HepG2 (cell line): ENCODE measurements around the gene EIF2S2. TPM values are rescaled to one million over a fixed set of nuclear protein-coding genes. Genes with fewer than 3 reads are reported as not detected.

ENCODE experiments used
- CBX1 ChIP-seq: IDR thresholded peaks from one replicate; pipeline ENCODE4 v1.6.1; 2016; ENCODE audit warnings: antibody characterized with exemption, low read depth
- FOSL1 ChIP-seq: sonication (generic); formaldehyde crosslinking; IDR thresholded peaks from 2 replicates; pipeline ENCODE4 v1.9.0; 2021; ENCODE audit warnings: missing genetic modification reagents, borderline replicate concordance
- HIVEP1 ChIP-seq: sonication (generic); formaldehyde crosslinking; IDR thresholded peaks from 2 replicates; pipeline ENCODE4 v1.4.0; 2020; ENCODE audit warnings: mild to moderate bottlenecking, missing genetic modification reagents
- HNRNPH1 ChIP-seq: fragments of 200-400 bp; formaldehyde crosslinking; optimal IDR thresholded peaks from 2 replicates; pipeline ENCODE3; 2017; ENCODE audit warnings: mild to moderate bottlenecking, low read depth, low read length
- HOXD1 ChIP-seq: sonication (generic); formaldehyde crosslinking; IDR thresholded peaks from 2 replicates; pipeline ENCODE4 v1.5.0; 2020; ENCODE audit warnings: missing genetic modification reagents
- ISX ChIP-seq: sonication (generic); formaldehyde crosslinking; conservative IDR thresholded peaks from 2 replicates; pipeline ENCODE4 v1.5.0; 2020; ENCODE audit warnings: missing genetic modification reagents
- MED13 ChIP-seq: sonication (generic); formaldehyde crosslinking; IDR thresholded peaks from 2 replicates; pipeline ENCODE4 v1.5.0; 2020; ENCODE audit warnings: missing genetic modification reagents
- MTA3 ChIP-seq: sonication (generic); formaldehyde crosslinking; IDR thresholded peaks from 2 replicates; pipeline ENCODE4 v1.4.0; 2020; ENCODE audit warnings: missing genetic modification reagents
- RARA ChIP-seq: IDR thresholded peaks from 2 replicates; pipeline ENCODE4 v1.6.1; 2016; ENCODE audit warnings: missing genetic modification reagents, missing compliant biosample characterization
- SCMH1 ChIP-seq: sonication (generic); formaldehyde crosslinking; IDR thresholded peaks from 2 replicates; pipeline ENCODE4 v1.9.0; 2021; ENCODE audit warnings: missing genetic modification reagents, mild to moderate bottlenecking, borderline replicate concordance
- SIN3B ChIP-seq: fragments of 150-350 bp; IDR thresholded peaks from 2 replicates; pipeline ENCODE4 v1.6.1; 2014; ENCODE audit warnings: low read length
- SMAD3 ChIP-seq: sonication (generic); formaldehyde crosslinking; IDR thresholded peaks from 2 replicates; pipeline ENCODE4 v1.4.0; 2020; ENCODE audit warnings: missing genetic modification reagents
- SMAD9 ChIP-seq: sonication (generic); formaldehyde crosslinking; IDR thresholded peaks from 2 replicates; pipeline ENCODE4 v1.5.1; 2020; ENCODE audit warnings: mild to moderate bottlenecking, missing genetic modification reagents
- SP5 ChIP-seq: IDR thresholded peaks from 2 replicates; pipeline ENCODE4 v1.6.1; 2016; ENCODE audit warnings: low read depth, borderline replicate concordance
- TCF12 ChIP-seq, 2 experiments: fragments of 450-650 bp in 1 of 2; sonication (generic) in 1 of 2; formaldehyde crosslinking in 1 of 2; IDR thresholded peaks; 2 replicates each; pipeline versions ENCODE4 v1.6.1 to v1.8.0; 2017 to 2022; ENCODE audit warnings: antibody characterized with exemption in 1 of 2, mild to moderate bottlenecking in 1 of 2, missing genetic modification reagents in 1 of 2, moderate library complexity in 1 of 2
- TOPORS ChIP-seq: sonication (generic); formaldehyde crosslinking; IDR thresholded peaks from 2 replicates; pipeline ENCODE4 v1.8.0; 2023; ENCODE audit warnings: mild to moderate bottlenecking, missing genetic modification reagents
- ZFP1 ChIP-seq: IDR thresholded peaks from 2 replicates; pipeline ENCODE4 v1.6.1; 2016
- ZFY ChIP-seq: sonication (generic); formaldehyde crosslinking; IDR thresholded peaks from 2 replicates; pipeline ENCODE4 v1.4.0; 2020; ENCODE audit warnings: missing genetic modification reagents
- ZIK1 ChIP-seq: sonication (generic); formaldehyde crosslinking; IDR thresholded peaks from 2 replicates; pipeline ENCODE4 v1.5.0; 2020; ENCODE audit warnings: mild to moderate bottlenecking, low read depth, missing genetic modification reagents, borderline replicate concordance
- ZNF253 ChIP-seq: sonication (generic); formaldehyde crosslinking; IDR thresholded peaks from 2 replicates; pipeline ENCODE4 v1.8.0; 2022; ENCODE audit warnings: mild to moderate bottlenecking, missing genetic modification reagents, borderline replicate concordance
- ZNF275 ChIP-seq: sonication (generic); formaldehyde crosslinking; IDR thresholded peaks from 2 replicates; pipeline ENCODE4 v1.8.0; 2022; ENCODE audit warnings: missing genetic modification reagents, mild to moderate bottlenecking, inconsistent platforms, borderline replicate concordance
- ZNF44 ChIP-seq: sonication (generic); formaldehyde crosslinking; IDR thresholded peaks from 2 replicates; pipeline ENCODE4 v1.5.1; 2020; ENCODE audit warnings: mild to moderate bottlenecking, missing genetic modification reagents
- ZNF7 ChIP-seq: IDR thresholded peaks from 2 replicates; pipeline ENCODE4 v1.6.1; 2016; ENCODE audit warnings: missing biosample characterization, missing genetic modification reagents
- ZNF709 ChIP-seq: sonication (generic); formaldehyde crosslinking; IDR thresholded peaks from 2 replicates; pipeline ENCODE4 v1.5.0; 2020; ENCODE audit warnings: mild to moderate bottlenecking, missing genetic modification reagents
- ZNF749 ChIP-seq: sonication (generic); formaldehyde crosslinking; IDR thresholded peaks from 2 replicates; pipeline ENCODE4 v1.8.0; 2022; ENCODE audit warnings: mild to moderate bottlenecking, missing genetic modification reagents, moderate library complexity, borderline replicate concordance
- ZSCAN29 ChIP-seq: sonication (generic); formaldehyde crosslinking; conservative IDR thresholded peaks from 2 replicates; pipeline ENCODE4 v1.4.0; 2020; ENCODE audit warnings: mild to moderate bottlenecking, missing genetic modification reagents
- polyA plus RNA-seq, 8 experiments: library from polyadenylated mRNA; depleted of rRNA in 3 of 8; stranded (reverse) in 7 of 8; unstranded in 1 of 8; fragments of >200 nt; fragmentation: Illumina TruSeq in 4 of 8; extraction: Trizol in 4 of 8; gene quantifications; 2 replicates each; pipeline versions ENCODE4 v1.2.1 to v1.2.3, GENCODE V29; 2011 to 2016; ENCODE audit warnings: low read depth in 4 of 8, missing spikeins in 1 of 8, mixed read lengths in 1 of 8; ENCODE audit not compliant: insufficient read depth in 1 of 8
- total RNA-seq, 5 experiments: library from RNA; depleted of rRNA; stranded (reverse); fragments of >200 nt; fragmentation: Illumina TruSeq; extraction: Trizol; gene quantifications; 2 replicates each; pipeline ENCODE4 v1.2.3, GENCODE V29; 2016; ENCODE audit warnings: low read depth in 1 of 5
- TF ChIP-seq, protein P1 (sequence below): IDR thresholded peaks from 2 replicates; pipeline ENCODE4 v1.6.1; 2016; ENCODE audit warnings: low read depth, borderline replicate concordance
- TF ChIP-seq, protein P2 (sequence below): sonication (generic); formaldehyde crosslinking; IDR thresholded peaks from 2 replicates; pipeline ENCODE4 v1.4.0; 2020; ENCODE audit warnings: mild to moderate bottlenecking, missing genetic modification reagents

Gene EIF2S2
- total and polyA plus RNA-seq, 2 of the 13 experiments (the other 11 are each of a cell fraction or from before 2014, with no cell fraction given), result 126 to 213 TPM

- TF ChIP-seq HOXD1, result peak; percentile 94; the same call in 1 of the 2 replicates
- peak; percentile 86 for TF ChIP-seq ZNF749 (CRISPR knock-in tag)
- peak; percentile 92 for TF ChIP-seq CBX1
- TF ChIP-seq ZNF275 (CRISPR knock-in tag), result peak; percentile 77
- peak; percentile 56; the same call in 1 of the 2 replicates for TF ChIP-seq SIN3B
- peak; percentile 94 for TF ChIP-seq SMAD3 (CRISPR knock-in tag)
- no peak; the same call in 1 of the 2 replicates for TF ChIP-seq HIVEP1
- TF ChIP-seq TOPORS (CRISPR knock-in tag), result peak; percentile 92
- peak; percentile 90 for TF ChIP-seq HNRNPH1
- no peak for TF ChIP-seq TCF12 (IDR thresholded peaks at IDR 0.05)
- TF ChIP-seq TCF12 (CRISPR knock-in tag; IDR thresholded peaks at IDR 0.05), result peak; percentile 82
- TF ChIP-seq FOSL1, result no peak
- TF ChIP-seq RARA (CRISPR knock-in tag), result peak; percentile 54
- TF ChIP-seq SP5, result peak; percentile 9; the same call in 1 of the 2 replicates
- TF ChIP-seq ZNF44 (CRISPR knock-in tag), result peak; percentile 59; the same call in 1 of the 2 replicates
- peak; percentile 95; the same call in 1 of the 2 replicates for TF ChIP-seq ISX (CRISPR knock-in tag)
- TF ChIP-seq MED13 (CRISPR knock-in tag), result peak; percentile 92; the same call in 1 of the 2 replicates
- peak; percentile 100 for TF ChIP-seq ZFY
- TF ChIP-seq SMAD9 (CRISPR knock-in tag), result no peak
- peak; percentile 63 for TF ChIP-seq ZNF7 (CRISPR knock-in tag)
- peak; percentile 26; the same call in 1 of the 2 replicates for TF ChIP-seq ZFP1
- peak; percentile 93 for TF ChIP-seq ZSCAN29
- no peak for TF ChIP-seq SCMH1 (CRISPR knock-in tag)
- TF ChIP-seq MTA3, result 0 out of 2 replicates have a peak, but pooled peaks have one; percentile 23
- TF ChIP-seq ZNF709 (CRISPR knock-in tag), result peak; percentile 88
- peak; percentile 99 for TF ChIP-seq ZIK1 (CRISPR knock-in tag)
- TF ChIP-seq, protein P1, sequence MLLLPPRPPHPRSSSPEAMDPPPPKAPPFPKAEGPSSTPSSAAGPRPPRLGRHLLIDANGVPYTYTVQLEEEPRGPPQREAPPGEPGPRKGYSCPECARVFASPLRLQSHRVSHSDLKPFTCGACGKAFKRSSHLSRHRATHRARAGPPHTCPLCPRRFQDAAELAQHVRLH, result peak; percentile 97
- TF ChIP-seq, protein P2, sequence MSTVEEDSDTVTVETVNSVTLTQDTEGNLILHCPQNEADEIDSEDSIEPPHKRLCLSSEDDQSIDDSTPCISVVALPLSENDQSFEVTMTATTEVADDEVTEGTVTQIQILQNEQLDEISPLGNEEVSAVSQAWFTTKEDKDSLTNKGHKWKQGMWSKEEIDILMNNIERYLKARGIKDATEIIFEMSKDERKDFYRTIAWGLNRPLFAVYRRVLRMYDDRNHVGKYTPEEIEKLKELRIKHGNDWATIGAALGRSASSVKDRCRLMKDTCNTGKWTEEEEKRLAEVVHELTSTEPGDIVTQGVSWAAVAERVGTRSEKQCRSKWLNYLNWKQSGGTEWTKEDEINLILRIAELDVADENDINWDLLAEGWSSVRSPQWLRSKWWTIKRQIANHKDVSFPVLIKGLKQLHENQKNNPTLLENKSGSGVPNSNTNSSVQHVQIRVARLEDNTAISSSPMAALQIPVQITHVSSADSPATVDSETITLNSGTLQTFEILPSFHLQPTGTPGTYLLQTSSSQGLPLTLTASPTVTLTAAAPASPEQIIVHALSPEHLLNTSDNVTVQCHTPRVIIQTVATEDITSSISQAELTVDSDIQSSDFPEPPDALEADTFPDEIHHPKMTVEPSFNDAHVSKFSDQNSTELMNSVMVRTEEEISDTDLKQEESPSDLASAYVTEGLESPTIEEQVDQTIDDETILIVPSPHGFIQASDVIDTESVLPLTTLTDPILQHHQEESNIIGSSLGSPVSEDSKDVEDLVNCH (CRISPR knock-in tag), result no peak
- TF ChIP-seq ZNF253 (CRISPR knock-in tag), result peak; percentile 11; the same call in 1 of the 2 replicates
These were observed at the start of gene EIF2S2 (continued) for GRCh38 chr20:34111702-34112599.
